GM12878 (cell line): ENCODE measurements around the gene CLDN34. TPM values are rescaled to one million over a fixed set of nuclear protein-coding genes. Genes with fewer than 3 reads are reported as not detected.

Experiments used
- NFYA ChIP-seq: IDR thresholded peaks from 2 replicates; pipeline ENCODE4 v1.6.1; 2011; ENCODE audit warnings: low read depth, mild to moderate bottlenecking, low read length, improper control_type of control experiment, borderline replicate concordance
- NFYB ChIP-seq: IDR thresholded peaks from 2 replicates; pipeline ENCODE4 v1.6.1; 2011; ENCODE audit warnings: low read depth, mild to moderate bottlenecking, low read length, improper control_type of control experiment, moderate library complexity; ENCODE audit not compliant: insufficient read depth
- POU2F2 ChIP-seq: IDR thresholded peaks from 3 replicates; pipeline ENCODE4 v1.6.1; 2011; ENCODE audit warnings: low read depth, mild to moderate bottlenecking, low read length, borderline replicate concordance
- SPI1 ChIP-seq: IDR thresholded peaks from 2 replicates; pipeline ENCODE4 v1.6.1; 2011; ENCODE audit warnings: low read depth, mild to moderate bottlenecking, low read length, moderate library complexity, borderline replicate concordance; ENCODE audit not compliant: insufficient read depth
- SREBF1 ChIP-seq: IDR thresholded peaks from 2 replicates; pipeline ENCODE4 v1.6.1; 2012; ENCODE audit warnings: mild to moderate bottlenecking, low read length
- polyA plus RNA-seq, 11 experiments: library from polyadenylated mRNA; depleted of rRNA in 4 of 11; unstranded in 6 of 11; stranded (reverse) in 5 of 11; fragments of >200 nt; fragmentation: Nextera tagmentation in 4 of 11; fragmentation: Illumina TruSeq in 1 of 11; extraction: Ambion mirVana in 4 of 11; extraction: Trizol in 1 of 11; gene quantifications; 1 replicate in 1 of 11; 2 replicates in 10 of 11; pipeline versions ENCODE4 v1.2.1 to v1.2.3, GENCODE V29; 2011 to 2016; ENCODE audit warnings: inconsistent platforms in 2 of 11, missing spikeins in 2 of 11, low read depth in 1 of 11
- total RNA-seq, 4 experiments: library from RNA; depleted of rRNA in 3 of 4; stranded (reverse); fragments of >200 nt in 3 of 4; fragmentation: Illumina TruSeq in 1 of 4; extraction: Trizol in 1 of 4; gene quantifications; 2 replicates each; pipeline versions ENCODE4 v1.2.1 to v1.2.3, GENCODE V29; 2013 to 2021
- TF ChIP-seq, protein P1 (sequence below): fragments of 150-350 bp; IDR thresholded peaks from 2 replicates; pipeline ENCODE4 v1.6.1; 2016; ENCODE audit warnings: low read depth, low read length
- TF ChIP-seq, protein P2 (sequence below): IDR thresholded peaks from 2 replicates; pipeline ENCODE4 v1.6.1; 2011; ENCODE audit warnings: low read depth, low read length, improper control_type of control experiment, borderline replicate concordance

The CLDN34 gene
- total and polyA plus RNA-seq, 10 of the 15 experiments (the other 5 are each of a cell fraction or from before 2014, with no cell fraction given), result not detected

- TF ChIP-seq, protein P1, sequence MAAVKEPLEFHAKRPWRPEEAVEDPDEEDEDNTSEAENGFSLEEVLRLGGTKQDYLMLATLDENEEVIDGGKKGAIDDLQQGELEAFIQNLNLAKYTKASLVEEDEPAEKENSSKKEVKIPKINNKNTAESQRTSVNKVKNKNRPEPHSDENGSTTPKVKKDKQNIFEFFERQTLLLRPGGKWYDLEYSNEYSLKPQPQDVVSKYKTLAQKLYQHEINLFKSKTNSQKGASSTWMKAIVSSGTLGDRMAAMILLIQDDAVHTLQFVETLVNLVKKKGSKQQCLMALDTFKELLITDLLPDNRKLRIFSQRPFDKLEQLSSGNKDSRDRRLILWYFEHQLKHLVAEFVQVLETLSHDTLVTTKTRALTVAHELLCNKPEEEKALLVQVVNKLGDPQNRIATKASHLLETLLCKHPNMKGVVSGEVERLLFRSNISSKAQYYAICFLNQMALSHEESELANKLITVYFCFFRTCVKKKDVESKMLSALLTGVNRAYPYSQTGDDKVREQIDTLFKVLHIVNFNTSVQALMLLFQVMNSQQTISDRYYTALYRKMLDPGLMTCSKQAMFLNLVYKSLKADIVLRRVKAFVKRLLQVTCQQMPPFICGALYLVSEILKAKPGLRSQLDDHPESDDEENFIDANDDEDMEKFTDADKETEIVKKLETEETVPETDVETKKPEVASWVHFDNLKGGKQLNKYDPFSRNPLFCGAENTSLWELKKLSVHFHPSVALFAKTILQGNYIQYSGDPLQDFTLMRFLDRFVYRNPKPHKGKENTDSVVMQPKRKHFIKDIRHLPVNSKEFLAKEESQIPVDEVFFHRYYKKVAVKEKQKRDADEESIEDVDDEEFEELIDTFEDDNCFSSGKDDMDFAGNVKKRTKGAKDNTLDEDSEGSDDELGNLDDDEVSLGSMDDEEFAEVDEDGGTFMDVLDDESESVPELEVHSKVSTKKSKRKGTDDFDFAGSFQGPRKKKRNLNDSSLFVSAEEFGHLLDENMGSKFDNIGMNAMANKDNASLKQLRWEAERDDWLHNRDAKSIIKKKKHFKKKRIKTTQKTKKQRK, result no peak
- TF ChIP-seq SPI1 (no peak), POU2F2 (no peak), NFYA (no peak), NFYB (no peak), SREBF1 (no peak)
- TF ChIP-seq, protein P2, sequence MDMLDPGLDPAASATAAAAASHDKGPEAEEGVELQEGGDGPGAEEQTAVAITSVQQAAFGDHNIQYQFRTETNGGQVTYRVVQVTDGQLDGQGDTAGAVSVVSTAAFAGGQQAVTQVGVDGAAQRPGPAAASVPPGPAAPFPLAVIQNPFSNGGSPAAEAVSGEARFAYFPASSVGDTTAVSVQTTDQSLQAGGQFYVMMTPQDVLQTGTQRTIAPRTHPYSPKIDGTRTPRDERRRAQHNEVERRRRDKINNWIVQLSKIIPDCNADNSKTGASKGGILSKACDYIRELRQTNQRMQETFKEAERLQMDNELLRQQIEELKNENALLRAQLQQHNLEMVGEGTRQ, result no peak
These were observed 34.3 kb downstream of the CLDN34 start (continued) for GRCh38 chrX:10001496-10001895.
